Measurements from ENCODE around the gene CHPF2. TPM values are rescaled to one million over a fixed set of nuclear protein-coding genes. Genes with fewer than 3 reads are reported as not detected.

Gene CHPF2
- total and polyA plus RNA-seq, 2 of the 13 experiments (the other 11 are each of a cell fraction or from before 2014, with no cell fraction given), result 15.4 to 21.5 TPM

DNA sequence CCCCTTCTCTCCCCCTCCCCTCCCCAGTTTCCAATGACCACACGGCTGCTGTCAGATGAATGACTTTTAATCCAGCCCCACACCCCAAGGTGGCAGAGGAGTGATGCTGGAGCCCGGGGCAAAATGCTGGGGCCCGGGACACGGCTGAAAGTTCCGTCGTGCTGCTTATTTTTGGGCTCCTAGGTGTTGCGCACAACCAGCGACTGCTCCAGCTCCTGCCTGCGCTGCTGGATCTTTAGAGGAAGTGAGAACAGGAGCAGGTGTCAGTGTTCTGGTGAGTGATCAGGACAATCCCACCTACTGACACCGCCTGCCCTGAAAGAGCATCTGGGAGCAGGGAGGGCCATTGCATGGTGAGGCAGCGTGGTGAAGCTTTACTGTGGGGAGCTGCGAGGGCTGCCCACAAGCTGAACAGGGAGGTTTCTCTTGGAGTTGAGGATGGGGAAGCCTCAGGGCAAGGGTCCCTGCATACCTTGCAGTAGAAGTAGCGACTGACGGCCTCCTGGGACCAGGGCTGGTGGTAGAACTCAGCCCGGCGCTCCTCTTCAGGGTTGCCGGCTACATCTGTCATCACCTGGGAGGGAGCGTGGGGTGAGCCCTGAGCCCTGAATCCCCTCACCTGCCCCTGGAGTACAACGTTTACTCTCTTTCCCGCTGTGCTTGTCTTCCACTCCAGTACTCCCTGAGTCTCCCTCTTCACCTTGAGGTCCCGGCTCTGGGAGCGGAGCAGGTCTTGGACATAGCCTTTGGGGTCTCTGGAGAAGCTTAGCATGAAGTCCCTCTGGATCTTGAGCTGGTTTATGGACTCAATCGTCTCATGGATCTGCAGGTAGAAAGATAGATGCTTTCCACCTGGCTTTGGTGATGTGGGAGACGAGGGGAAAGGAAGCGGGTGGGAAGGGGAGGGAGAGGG lies 6.9 kb downstream of the CHPF2 start:
- no peak for ATAC-seq
- no peak overlapping the region for H3K4me3 ChIP-seq (replicated peaks in 1 of 3; ENCODE audit: insufficient read depth in 1 of 3, low read depth in 2 of 3, low read length in 3 of 3)
- H3K9me3 ChIP-seq (ENCODE audit: low read length), result no peaks in the 10 kb centered on the region
- WGBS (ENCODE audit: low lambda C conversion rate), result 93% methylated on average over 16 of the region's 25 CpGs
- H3K4me1 ChIP-seq (ENCODE audit: insufficient read depth, low read length), result peaks cover 35% of the 10 kb centered on the region
- H4K20me1 ChIP-seq (ENCODE audit: insufficient read depth, low read length), result peaks cover 3% of the 10 kb centered on the region; the same call in 1 of the 2 replicates
- peaks cover 5% of the 10 kb centered on the region for H3K79me2 ChIP-seq (ENCODE audit: insufficient read depth, low read length)
- H3K27ac ChIP-seq (ENCODE audit: extremely low read length, insufficient read depth, low read length), result no peak overlapping the region
- TF ChIP-seq FOXO1 (CRISPR knock-in tag; IDR thresholded peaks at IDR 0.05), result no peak
- no peak for TF ChIP-seq ZNF720 (CRISPR knock-in tag; IDR thresholded peaks at IDR 0.05)
- no peak for TF ChIP-seq MTF2 (CRISPR knock-in tag; IDR thresholded peaks at IDR 0.05; ENCODE audit: borderline replicate concordance)
- TF ChIP-seq ZFYVE20 (CRISPR knock-in tag; IDR thresholded peaks at IDR 0.05; ENCODE audit: borderline replicate concordance, low read depth), result no peak
- TF ChIP-seq PAWR (CRISPR knock-in tag; IDR thresholded peaks at IDR 0.05; ENCODE audit: borderline replicate concordance), result no peak
- TF ChIP-seq, protein P1, sequence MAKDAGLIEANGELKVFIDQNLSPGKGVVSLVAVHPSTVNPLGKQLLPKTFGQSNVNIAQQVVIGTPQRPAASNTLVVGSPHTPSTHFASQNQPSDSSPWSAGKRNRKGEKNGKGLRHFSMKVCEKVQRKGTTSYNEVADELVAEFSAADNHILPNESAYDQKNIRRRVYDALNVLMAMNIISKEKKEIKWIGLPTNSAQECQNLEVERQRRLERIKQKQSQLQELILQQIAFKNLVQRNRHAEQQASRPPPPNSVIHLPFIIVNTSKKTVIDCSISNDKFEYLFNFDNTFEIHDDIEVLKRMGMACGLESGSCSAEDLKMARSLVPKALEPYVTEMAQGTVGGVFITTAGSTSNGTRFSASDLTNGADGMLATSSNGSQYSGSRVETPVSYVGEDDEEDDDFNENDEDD (CRISPR knock-in tag; IDR thresholded peaks at IDR 0.05; ENCODE audit: borderline replicate concordance), result no peak
- TF ChIP-seq, protein P2, sequence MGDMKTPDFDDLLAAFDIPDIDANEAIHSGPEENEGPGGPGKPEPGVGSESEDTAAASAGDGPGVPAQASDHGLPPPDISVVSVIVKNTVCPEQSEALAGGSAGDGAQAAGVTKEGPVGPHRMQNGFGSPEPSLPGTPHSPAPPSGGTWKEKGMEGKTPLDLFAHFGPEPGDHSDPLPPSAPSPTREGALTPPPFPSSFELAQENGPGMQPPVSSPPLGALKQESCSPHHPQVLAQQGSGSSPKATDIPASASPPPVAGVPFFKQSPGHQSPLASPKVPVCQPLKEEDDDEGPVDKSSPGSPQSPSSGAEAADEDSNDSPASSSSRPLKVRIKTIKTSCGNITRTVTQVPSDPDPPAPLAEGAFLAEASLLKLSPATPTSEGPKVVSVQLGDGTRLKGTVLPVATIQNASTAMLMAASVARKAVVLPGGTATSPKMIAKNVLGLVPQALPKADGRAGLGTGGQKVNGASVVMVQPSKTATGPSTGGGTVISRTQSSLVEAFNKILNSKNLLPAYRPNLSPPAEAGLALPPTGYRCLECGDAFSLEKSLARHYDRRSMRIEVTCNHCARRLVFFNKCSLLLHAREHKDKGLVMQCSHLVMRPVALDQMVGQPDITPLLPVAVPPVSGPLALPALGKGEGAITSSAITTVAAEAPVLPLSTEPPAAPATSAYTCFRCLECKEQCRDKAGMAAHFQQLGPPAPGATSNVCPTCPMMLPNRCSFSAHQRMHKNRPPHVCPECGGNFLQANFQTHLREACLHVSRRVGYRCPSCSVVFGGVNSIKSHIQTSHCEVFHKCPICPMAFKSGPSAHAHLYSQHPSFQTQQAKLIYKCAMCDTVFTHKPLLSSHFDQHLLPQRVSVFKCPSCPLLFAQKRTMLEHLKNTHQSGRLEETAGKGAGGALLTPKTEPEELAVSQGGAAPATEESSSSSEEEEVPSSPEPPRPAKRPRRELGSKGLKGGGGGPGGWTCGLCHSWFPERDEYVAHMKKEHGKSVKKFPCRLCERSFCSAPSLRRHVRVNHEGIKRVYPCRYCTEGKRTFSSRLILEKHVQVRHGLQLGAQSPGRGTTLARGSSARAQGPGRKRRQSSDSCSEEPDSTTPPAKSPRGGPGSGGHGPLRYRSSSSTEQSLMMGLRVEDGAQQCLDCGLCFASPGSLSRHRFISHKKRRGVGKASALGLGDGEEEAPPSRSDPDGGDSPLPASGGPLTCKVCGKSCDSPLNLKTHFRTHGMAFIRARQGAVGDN (CRISPR knock-in tag; IDR thresholded peaks at IDR 0.05), result no peak
- TF ChIP-seq, protein P3, sequence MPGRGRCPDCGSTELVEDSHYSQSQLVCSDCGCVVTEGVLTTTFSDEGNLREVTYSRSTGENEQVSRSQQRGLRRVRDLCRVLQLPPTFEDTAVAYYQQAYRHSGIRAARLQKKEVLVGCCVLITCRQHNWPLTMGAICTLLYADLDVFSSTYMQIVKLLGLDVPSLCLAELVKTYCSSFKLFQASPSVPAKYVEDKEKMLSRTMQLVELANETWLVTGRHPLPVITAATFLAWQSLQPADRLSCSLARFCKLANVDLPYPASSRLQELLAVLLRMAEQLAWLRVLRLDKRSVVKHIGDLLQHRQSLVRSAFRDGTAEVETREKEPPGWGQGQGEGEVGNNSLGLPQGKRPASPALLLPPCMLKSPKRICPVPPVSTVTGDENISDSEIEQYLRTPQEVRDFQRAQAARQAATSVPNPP (CRISPR knock-in tag; IDR thresholded peaks at IDR 0.05), result no peak
- TF ChIP-seq ZFP36L1 (CRISPR knock-in tag; IDR thresholded peaks at IDR 0.05), result no peak
- TF ChIP-seq HIVEP1 (CRISPR knock-in tag; IDR thresholded peaks at IDR 0.05), result no peak
- TF ChIP-seq MEIS2 (CRISPR knock-in tag; IDR thresholded peaks at IDR 0.05), result no peak
- TF ChIP-seq GFI1 (CRISPR knock-in tag; IDR thresholded peaks at IDR 0.05; ENCODE audit: borderline replicate concordance), result no peak
- intact Hi-C loops (cut with micrococcal nuclease; ENCODE audit: unreplicated experiment), result no loop called here
- FAIRE-seq, result no peak
- no peak overlapping the region for H2AFZ ChIP-seq (ENCODE audit: low read length)
- BruUV-seq (replicated peaks), result no TSS peak
- in situ Hi-C loops (cut with HindIII; ENCODE audit: extremely low pct_ligation_motif_present, low pct_unique_long_range_greater_than_20kb), result no loop called here
- CTCF ChIA-PET (ENCODE audit: low intra/inter-chr PET ratio, low total read pairs), result no interaction called here
- H3K9ac ChIP-seq (ENCODE audit: insufficient read depth, low read depth, low read length), result no peak overlapping the region
- no peaks in the 10 kb centered on the region for H3K27me3 ChIP-seq (ENCODE audit: control insufficient read depth in 1 of 2, insufficient read depth in 2 of 2, low read length in 2 of 2)
- POLR2A ChIA-PET, result interaction anchor here (0.6 kb wide), 1 partner anchor 19 kb away, joined by 5 read pairs; no protein-coding TSS in a partner anchor
- peaks cover 6 to 31% of the 10 kb centered on the region in 2 experiments; a peak in 4 of 5 replicates for H3K36me3 ChIP-seq (replicated peaks in 1 of 2; ENCODE audit: control insufficient read depth in 1 of 2, insufficient read depth in 2 of 2, low read length in 2 of 2)
- no peak for DNase-seq (ENCODE audit: low spot score)
- H3K4me2 ChIP-seq (ENCODE audit: low read depth, low read length), result no peak overlapping the region

Data from HepG2 (cell line).